DMS 273 (cell line): ENCODE results near the gene MCF2L.

Source experiments
- DNase-seq: peaks from one replicate; lab custom pipeline; 2025; ENCODE audit not compliant: unreplicated experiment; lab: John Stamatoyannopoulos, UW

Gene MCF2L

GRCh38 chr13:113013878-113014751 lies 45.1 kb downstream of the MCF2L start:
- DNase-seq = no peak

- DNase-seq = no peak
Observed at GRCh38 chr13:113014752-113015745, 46.0 kb downstream of the MCF2L start.

- DNase-seq = no peak
Observed at GRCh38 chr13:113015826-113016525, 47.0 kb downstream of the MCF2L start.

GRCh38 chr13:113016526-113017295 lies 47.7 kb downstream of the MCF2L start:
- no peak for DNase-seq

- no peak for DNase-seq
Observed at GRCh38 chr13:113017506-113018215, 48.6 kb downstream of the MCF2L start.

GRCh38 chr13:113018676-113019465 lies 49.9 kb downstream of the MCF2L start:
- DNase-seq = no peak

GRCh38 chr13:113020323-113021080 lies 51.5 kb downstream of the MCF2L start:
- no peak for DNase-seq

GRCh38 chr13:113021391-113021790 lies 52.4 kb downstream of the MCF2L start:
- no peak for DNase-seq

GRCh38 chr13:113021811-113022210 lies 52.8 kb downstream of the MCF2L start:
- DNase-seq = no peak

GRCh38 chr13:113022391-113022744 lies 53.4 kb downstream of the MCF2L start:
- DNase-seq = no peak

GRCh38 chr13:113022745-113023574 lies 53.9 kb downstream of the MCF2L start:
- no peak for DNase-seq

- DNase-seq = no peak
Observed at GRCh38 chr13:113023694-113024430, 54.8 kb downstream of the MCF2L start.

GRCh38 chr13:113024466-113024865 lies 55.5 kb downstream of the MCF2L start:
- no peak for DNase-seq

- no peak for DNase-seq
Observed at GRCh38 chr13:113026391-113026910, 57.4 kb downstream of the MCF2L start.

- DNase-seq = no peak
Observed at GRCh38 chr13:113027095-113027494, 58.1 kb downstream of the MCF2L start.

GRCh38 chr13:113027566-113027965 lies 58.6 kb downstream of the MCF2L start:
- no peak for DNase-seq
